C4-2B (cell line): ENCODE data around the gene SNX22.

Source experiments
- CTCF ChIP-seq: fragments of 450-650 bp; conservative IDR thresholded peaks from 2 replicates; pipeline ENCODE4 v1.5.1; 2017; ENCODE audit warnings: mild to moderate bottlenecking
- ZFX ChIP-seq: fragments of 450-650 bp; IDR thresholded peaks from 2 replicates; pipeline ENCODE4 v1.6.1; 2017

- no peak for TF ChIP-seq CTCF
- no peak for TF ChIP-seq ZFX
Observed at GRCh38 chr15:64193971-64194370, 42.4 kb downstream of the SNX22 start.
